Activated CD4-positive, alpha-beta T cell treated with anti-CD3 and anti-CD28 coated beads, Interleukin-10, Interleukin-2, amounts not matched to agents 100 ng/mL and 50 ng/mL, durations not matched to agents 16 hours and 8 hours (primary cell): ENCODE measurements around the gene VIPR2.
"Not testable (repeated sequence)": the region's sequence is repeated elsewhere in the genome, so short reads cannot be mapped to it uniquely, and the experiment has no call there.

Experiments used
- DNase-seq: peaks from one replicate; pipeline ENCODE4 v3.0.0-alpha.2; 2020

VIPR2 gene

DNA sequence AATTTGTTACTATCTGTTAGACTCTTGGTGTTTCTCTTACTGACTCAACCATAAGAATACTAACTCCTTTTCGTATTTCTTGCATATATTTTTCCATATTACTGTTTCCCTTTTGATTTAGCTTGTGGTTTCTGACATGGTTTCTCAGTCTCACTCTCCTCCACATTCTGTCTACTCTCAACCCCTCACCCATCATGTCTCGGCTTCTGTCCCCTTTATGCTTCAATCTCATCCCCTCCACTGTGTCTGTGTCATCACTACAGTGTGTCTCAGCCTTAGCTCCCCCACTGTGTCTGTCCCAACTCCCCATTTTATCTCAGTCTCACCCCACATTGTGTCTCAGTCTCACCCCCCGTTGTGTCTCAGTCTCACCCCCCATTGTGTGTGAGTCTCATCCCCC is 126.9 kb downstream of the VIPR2 start:
- DNase-seq: peak; percentile 26

- no peak for DNase-seq
Measured at GRCh38 chr7:159017210-159017609, 127.5 kb downstream of the VIPR2 start.

- no peak for DNase-seq
Measured at GRCh38 chr7:159016591-159016990, 128.1 kb downstream of the VIPR2 start.

DNA sequence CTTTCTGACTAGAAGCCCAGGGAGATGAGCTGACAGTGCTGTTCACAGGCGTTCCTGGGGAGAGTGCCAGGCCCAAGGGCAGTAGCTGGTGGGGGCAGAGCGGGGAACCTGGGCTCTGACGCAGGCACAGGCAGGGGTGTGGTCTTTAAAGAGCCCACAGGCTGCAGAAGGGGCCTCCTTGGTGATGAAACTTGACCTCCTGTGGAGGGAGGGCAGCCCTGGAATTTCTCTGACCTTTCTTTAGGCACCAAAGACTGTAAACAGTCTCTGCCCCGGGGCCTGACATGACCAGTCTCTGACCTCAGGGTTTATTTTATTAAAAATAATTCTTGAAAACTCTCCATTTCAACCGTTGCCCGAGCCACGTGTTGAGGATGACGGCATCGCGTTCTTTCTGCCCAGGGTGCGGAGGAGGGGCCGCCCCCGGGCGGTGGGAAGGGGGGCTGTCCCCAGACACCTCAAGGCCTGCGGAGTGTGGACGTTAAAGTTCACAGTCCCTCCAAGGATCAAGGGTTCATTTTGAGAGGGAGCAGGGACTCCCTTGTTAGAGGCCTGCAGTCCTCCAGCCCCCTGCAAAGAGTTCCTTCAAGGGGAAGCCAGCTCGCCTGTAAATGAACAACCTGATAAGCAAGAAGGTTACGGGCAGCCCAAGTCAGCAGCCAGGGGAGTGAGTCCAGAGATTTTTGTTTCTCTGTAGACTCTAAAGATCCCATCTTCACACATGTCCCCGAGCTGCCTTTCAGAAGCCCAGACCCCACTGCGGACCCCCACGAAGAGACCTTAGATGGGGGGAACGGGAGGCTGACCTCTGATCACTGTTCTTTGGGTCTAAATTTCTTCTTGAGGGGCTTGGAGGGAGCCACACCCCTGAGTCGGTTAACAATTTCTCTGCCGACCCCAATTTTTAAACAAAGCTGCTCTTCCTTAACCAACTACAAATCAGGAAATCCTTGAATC is 128.9 kb downstream of the VIPR2 start:
- DNase-seq: no peak

DNA sequence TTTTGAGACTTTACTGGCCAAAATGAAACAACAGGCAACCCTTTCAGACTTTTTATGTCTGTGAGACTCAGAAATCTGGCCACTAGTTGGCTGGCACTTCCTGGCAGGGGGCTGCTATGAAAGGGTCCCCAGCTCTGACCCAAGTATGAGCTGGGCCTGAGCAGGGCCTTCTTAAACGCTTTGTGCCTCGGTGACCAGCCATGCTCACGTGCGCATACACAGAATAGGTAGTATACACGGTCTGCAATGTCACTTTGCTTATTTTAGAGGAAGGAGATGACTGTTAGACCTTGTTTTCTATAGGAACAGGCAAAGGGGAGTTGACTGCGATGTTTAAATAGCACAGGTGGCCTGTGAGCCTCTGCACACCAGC is 129.6 kb downstream of the VIPR2 start:
- no peak for DNase-seq

DNA sequence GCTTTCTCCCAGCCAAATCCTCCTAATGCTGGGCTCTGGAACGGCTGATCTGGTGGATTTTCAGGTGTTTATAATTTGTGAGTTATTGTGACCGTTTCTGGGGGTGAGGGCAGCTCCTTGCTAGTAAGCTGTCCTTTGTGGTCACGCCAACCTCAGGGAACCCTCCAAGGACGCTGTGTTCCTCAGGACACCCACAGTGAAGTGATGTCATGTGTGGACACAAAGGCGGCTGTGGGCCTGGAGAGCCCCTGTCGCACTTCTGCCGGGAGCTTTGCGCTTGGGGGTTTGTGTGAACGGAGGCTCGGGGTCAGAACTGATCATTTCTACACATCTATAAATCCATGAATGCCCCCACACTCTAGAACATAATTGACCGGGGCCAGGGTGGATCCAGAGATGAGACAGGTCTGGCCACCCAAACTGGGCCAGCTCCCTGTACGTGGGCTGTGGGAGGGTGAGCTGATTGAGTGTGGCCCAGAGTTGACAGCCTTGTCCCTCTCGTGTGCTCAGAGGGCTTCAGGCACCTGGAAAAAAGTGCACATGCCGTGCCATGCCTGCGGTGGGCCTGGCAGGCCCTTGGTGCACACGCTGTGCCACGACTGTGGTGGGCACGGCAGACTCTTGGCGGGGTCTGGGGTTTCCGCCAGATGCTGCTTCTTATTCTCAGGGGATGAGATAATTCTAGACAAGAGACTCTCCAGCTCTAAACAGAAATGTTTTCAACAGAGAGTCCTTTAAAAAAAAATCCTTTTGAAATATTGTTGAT is 130.2 kb downstream of the VIPR2 start:
- no peak for DNase-seq

DNA sequence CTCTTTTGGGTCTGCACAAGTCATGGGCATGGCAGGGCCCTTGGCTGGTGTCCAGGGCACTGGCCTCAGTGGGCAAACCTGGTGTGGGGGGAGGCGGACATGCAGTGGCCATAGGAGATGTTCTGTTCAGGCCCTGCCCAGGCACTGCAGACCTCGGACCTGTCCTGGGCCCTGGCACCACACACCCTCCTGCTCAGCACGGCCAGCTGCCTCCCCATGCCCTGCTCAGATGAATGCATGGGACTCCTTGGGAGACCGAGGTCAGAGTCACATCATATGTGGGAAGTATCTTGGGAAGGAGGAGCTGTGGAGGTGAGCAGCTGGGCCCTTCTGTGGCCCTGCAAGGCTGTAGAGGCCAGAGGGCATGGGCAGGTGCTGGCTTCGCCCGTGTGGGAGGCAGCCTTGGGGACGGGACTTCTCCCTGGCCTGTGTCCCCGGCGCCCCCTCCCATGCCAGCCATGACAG is 130.8 kb downstream of the VIPR2 start:
- DNase-seq: no peak

- no peak for DNase-seq
Measured at GRCh38 chr7:159013181-159013690, 131.4 kb downstream of the VIPR2 start.

- DNase-seq: no peak
Measured at GRCh38 chr7:159012353-159013069, 132.2 kb downstream of the VIPR2 start.

DNA sequence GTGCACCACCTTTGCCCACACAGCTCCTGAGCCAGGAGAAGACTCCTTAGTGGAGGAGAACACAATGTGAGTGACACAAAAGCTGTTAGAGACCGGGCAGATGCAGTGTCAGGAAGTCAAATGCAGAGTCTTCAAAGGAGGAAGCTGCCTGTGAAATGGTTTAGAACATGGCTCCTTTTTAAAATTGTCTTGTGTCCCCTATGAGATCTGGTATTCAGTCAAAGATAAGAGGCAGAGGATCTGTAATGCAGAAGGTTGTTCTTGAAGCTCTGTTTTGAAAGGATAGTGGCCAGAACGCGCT is 133.0 kb downstream of the VIPR2 start:
- DNase-seq: no peak

GRCh38 chr7:159010937-159011721 is 133.5 kb downstream of the VIPR2 start:
- DNase-seq: no peak

GRCh38 chr7:159010411-159010810 is 134.3 kb downstream of the VIPR2 start:
- no peak for DNase-seq

DNA sequence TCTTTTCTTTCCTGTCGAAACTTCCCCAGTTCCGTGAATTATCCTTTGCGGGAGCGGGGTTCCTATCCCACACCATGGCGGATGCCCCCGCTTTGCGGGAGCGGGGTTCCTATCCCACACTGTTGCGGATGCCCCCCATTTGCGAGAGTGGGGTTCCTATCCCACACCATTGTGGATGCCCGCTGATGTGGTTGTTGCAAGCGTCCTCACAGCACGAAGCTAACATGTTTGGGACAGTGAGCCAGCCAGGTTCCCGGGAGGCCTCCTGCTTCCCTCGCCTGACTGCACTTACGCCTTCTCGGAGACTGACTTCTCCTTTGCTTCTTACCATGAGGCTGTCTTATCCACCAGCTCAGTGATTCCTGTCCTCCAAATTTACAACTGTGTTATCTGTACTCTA is 134.7 kb downstream of the VIPR2 start:
- no peak for DNase-seq

GRCh38 chr7:159008417-159008816 is 136.2 kb downstream of the VIPR2 start:
- no peak for DNase-seq

GRCh38 chr7:159007996-159008389 is 136.7 kb downstream of the VIPR2 start:
- DNase-seq: no peak

- DNase-seq: no peak
Measured at GRCh38 chr7:159007364-159007995, 137.2 kb downstream of the VIPR2 start.

GRCh38 chr7:159006610-159007130 is 138.0 kb downstream of the VIPR2 start:
- no peak for DNase-seq

DNA sequence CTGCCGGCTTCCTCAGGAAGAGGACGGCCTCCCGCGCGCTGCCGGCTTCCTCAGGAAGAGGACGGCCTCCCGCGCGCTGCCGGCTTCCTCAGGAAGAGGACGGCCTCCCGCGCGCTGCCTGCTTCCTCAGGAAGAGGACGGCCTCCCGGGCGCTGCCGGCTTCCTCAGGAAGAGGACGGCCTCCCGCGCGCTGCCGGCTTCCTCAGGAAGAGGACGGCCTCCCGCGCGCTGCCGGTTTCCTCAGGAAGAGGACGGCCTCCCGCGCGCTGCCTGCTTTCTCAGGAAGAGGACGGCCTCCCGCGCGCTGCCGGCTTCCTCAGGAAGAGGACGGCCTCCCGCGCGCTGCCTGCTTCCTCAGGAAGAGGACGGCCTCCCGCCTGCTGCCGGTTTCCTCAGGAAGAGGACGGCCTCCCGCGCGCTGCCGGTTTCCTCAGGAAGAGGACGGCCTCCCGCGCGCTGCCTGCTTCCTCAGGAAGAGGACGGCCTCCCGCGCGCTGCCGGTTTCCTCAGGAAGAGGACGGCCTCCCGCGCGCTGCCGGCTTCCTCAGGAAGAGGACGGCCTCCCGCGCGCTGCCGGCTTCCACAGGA is 138.6 kb downstream of the VIPR2 start:
- not testable (repeated sequence) for DNase-seq

DNA sequence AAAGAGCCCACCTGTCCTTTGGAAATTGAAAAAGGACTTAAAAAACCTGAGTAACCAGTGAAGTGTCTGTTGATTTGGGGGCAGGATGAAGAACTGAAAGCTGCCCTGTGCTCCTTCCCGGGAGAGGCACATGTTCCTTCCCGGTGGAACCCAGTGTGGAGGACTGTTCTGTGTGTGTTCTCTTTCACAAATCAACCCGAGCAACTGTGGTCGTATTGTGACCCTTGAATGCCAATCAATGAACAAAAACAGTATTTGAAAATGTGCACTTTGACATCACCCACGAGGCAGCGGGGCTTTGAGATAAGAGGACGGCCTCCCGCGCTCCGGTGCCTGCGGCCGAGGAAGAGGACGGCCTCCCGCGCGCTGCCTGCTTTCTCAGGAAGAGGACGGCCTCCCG is 139.0 kb downstream of the VIPR2 start:
- DNase-seq: no peak

GRCh38 chr7:159004411-159004810 is 140.3 kb downstream of the VIPR2 start:
- DNase-seq: peak; percentile 75

DNA sequence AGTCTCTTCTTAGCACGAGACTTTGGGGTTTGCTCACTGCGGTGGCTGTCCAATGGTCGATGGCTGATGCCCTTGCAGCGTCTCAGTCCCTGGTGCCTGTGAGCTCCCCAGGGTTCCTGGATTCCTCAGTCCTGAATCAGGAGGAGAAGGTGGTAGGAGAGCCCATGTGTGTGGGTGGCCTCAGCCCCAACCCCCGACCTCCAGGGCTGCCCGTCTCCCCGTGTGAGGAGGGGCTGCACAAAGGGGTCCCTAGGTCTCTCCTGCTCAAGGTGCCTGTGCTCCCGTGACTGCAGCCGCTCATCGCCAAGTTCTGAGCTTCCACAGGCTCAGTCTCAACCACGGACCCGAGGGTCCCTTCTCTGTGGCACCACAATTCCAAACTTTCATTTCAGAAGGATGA is 142.9 kb downstream of the VIPR2 start:
- no peak for DNase-seq
